ENCODE measurements around the gene TPP2.
A peak's percentile ranks its signal among the peaks of the same experiment; 100 is the strongest.

TPP2 gene

DNA sequence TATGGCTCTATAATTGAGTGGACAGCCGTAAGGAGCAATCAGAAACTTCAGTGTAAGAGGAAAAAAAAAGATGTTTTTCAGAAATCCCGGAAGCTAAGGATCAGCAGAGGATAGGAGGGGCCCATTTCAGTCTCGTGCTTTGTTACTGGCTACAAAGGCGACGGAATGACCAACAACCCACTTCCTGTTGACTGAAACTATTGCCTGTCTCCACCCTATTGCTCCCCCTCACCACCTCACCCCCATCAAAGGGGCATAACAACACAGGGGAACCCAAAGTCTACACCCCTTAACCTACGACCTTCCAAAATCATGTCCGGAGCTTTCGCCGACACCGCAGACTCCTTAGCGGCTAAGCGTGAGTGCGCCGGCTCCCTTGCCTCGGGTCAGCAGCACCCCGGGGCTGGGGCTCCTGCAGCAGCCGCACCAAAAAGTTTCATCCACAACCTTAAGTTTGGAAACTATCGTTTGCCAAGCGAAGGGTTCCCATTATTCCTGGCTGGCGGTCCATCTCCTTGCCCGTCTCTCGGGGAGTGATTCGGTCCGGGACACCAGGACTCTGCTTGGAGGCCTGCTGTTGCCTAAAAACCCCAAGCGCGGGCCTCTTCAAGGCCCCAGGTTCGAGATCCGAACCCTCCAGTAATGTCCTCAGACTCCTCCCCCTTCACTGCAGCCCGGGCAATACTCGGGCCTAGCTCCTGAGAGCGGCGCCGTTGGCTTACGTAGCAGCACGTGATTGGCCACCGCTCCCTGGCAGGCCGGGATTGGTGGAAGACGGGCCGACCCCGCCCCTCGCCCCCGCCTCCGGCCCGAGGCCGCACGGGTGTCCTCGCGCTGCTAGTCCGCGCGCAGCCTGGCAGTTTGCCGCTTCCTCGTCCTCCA is at the start of gene TPP2:
TPP2 (plus strand) TSS at position 840 of the 882 bp plus-strand sequence. CDS start 53 bp downstream, outside the sequence.
- DNase-seq (ENCODE audit: insufficient read length, low spot score), result peak; percentile 88
- peak; percentile 98 for FAIRE-seq

DNA sequence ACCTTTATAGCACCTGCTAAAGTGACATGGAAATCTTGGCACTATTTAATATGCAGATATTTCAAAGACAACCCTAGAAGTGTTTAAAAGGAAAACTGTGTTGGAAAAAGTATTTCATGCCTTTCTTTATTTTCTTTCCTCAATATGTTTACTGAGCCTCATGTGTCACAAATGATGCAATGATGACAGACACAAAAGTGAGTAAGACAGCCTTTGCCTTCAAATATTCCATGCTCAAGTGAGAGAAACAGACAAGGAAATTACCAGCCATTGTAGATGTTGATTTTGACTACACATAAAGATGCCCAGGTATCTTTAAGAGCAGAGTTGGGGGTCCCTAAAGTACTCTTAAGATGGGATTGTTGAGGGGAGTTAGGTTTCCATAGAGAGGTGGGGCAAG is 48.0 kb upstream of the TPP2 start:
- DNase-seq (ENCODE audit: insufficient read length, low spot score), result no peak
- FAIRE-seq, result no peak

DNA sequence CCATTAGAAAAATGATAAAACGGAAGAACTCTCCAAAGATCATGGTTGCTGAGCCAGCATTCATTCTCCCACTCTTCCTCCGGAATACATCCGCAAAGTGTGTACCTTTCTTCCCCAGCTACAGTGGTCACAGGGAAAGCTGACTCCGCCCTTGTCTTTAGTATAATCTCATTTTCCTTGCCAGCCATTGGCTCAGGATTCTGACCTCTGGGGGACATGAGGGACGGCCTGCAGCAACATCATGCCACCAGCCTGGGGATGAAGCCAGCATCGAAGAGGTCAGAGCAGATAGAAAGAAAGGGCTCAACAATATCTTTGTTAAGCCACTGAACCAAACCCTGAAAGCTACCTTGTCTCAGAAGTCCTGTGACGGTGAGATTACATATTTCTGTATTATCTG is 46.3 kb upstream of the TPP2 start:
- FAIRE-seq, result no peak

DNA sequence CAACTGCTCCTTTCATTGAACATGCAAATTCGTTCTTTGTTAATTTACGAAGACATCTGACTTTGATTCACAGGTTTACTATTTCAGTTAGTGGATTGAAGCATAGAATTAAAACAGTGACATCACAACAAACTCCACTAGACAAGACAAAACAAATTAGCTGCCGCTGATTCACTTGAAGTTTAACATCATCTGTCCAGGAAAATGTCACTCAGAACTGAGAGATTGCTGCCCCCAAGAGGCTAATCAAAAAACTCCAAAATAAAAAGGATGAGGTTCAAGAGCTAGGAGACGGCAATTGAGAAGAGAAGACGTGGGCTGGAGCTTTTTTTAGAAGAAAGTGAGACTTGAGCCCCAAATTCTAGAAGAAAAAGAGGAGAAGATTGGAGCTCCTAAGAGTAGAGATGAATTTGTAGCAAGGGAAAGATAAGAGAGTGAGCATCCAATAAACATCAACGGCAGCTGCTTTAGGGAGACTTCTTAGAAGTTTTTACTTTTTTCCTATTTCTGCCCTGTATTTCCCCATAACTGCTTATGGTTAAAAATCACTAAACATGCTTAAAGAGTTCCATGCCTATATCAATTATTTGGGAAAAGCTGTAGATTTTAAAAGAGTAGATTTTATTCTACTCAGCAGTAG is 40.8 kb upstream of the TPP2 start:
- peak; percentile 82 for FAIRE-seq
- DNase-seq (ENCODE audit: insufficient read length, low spot score), result peak; percentile 4

More for the DNA sequence above, 46.3 kb upstream of the TPP2 start:
- no peak for DNase-seq (ENCODE audit: insufficient read length, low spot score)

DNA sequence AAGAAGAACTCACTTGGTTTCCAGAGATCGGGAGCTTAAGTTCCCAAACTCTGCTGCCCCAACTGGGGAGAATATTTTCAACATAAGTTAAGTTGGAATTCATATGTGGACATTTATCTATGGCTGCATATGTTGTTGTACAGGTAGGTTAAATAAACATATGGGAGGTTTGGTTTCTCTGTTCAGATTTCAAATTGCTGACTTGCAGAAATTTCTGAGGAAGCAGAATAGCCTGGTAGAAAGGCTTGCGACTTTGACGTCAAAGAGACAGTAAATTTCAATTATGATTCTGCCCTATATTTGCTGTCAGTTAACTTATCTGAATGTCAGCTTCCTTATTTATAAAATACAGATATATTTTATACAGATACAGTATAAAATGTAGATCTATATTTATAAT is 40.0 kb upstream of the TPP2 start:
- DNase-seq (ENCODE audit: insufficient read length, low spot score) (no peak), FAIRE-seq (no peak)

DNA sequence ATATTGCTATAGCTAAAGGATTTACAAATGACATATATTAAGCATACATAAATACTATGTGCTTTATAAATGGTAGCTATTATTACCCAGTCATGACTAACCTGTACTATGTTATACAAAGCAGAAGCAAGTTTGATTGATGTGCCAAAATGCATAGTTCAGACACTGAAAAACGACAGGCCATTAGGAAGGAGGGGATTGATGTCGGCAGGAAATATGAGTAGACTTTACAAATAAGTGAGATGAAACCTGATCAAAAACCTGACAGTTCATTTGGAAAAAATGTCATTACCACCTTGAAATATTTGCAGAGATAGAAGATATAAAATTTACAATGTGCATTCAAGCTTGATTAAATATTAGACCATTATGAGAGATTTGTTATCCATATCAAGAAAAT is 38.8 kb upstream of the TPP2 start:
- DNase-seq (ENCODE audit: insufficient read length, low spot score) (no peak), FAIRE-seq (no peak)

DNA sequence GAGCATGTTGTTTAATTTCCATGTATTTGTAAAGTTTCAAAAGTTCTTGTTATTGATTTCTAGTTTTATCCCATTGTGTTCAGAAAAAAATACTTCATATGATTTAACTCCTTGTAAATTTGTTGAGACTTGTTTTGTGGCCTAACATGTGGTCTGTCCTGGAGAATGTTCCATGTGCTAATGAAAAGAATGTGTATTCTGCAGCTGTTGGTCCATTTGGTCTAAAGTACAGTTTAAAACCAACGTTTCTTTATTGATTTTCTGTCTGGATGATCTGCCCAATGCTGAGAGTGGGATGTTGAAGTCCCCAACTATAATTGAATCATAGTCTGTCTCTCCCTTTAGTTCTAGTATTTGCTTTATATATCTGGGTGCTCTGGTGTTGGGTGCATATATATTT is 34.9 kb upstream of the TPP2 start:
- no peak for FAIRE-seq

DNA sequence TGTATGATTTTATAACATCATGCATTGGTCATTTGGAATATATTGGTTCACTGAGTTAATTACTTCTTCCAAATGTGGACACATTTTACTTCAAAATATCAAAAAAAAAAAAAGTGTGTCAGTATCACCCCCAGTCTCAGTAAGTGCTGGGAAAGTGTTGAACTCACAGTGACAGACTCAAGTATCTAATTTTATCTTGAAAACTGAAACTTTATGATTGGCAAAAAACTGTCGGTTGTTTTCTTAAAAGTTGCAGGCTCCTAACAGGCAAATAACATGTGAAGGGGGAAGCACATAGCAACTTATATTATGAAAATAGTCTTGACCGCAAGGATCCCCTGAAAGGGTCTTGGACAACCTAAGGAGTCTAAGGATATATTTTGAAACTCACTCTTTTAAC is 33.5 kb upstream of the TPP2 start:
- no peak for FAIRE-seq
- no peak for DNase-seq (ENCODE audit: insufficient read length, low spot score)

More for the DNA sequence above, 34.9 kb upstream of the TPP2 start:
- DNase-seq (ENCODE audit: insufficient read length, low spot score), result no peak

DNA sequence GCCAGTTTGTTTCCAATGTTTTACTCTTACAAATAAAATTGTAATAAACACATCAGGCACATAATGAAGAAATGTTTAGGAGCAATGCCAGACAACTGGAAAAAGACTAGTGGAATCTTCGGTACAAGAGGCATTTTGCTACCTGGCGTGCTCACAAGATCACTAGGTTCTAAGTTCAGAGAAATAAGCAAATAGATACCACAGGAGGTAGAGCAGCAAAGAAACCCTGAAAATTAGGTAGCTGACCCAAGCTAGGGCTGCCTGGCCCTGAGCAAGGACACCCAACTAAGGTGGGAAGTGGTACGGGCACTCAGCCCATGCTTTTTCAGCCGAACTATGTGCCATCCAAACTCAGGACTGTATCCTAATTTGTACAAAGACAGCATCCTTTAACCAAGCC is 32.2 kb upstream of the TPP2 start:
- FAIRE-seq (no peak), DNase-seq (ENCODE audit: insufficient read length, low spot score) (no peak)

DNA sequence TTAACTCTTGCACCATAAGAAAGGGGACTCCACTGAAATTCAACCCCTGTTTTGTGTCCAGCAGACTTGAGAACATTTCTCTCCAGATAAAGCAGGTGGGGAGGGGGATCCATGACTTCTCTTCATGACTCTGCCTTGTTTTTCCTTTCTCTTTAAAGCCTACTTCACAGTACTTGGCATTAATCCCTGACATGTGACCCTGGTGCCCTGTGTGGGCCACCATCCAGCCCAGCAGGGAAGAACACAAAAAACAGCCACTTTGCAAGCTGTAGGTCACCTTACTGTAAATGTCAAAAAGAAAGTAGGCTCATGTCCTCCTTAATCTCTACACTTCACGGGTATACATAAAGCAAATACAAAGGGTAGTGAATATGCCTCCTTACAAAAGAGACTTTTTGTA is 30.3 kb upstream of the TPP2 start:
- no peak for FAIRE-seq
- no peak for DNase-seq (ENCODE audit: insufficient read length, low spot score)

DNA sequence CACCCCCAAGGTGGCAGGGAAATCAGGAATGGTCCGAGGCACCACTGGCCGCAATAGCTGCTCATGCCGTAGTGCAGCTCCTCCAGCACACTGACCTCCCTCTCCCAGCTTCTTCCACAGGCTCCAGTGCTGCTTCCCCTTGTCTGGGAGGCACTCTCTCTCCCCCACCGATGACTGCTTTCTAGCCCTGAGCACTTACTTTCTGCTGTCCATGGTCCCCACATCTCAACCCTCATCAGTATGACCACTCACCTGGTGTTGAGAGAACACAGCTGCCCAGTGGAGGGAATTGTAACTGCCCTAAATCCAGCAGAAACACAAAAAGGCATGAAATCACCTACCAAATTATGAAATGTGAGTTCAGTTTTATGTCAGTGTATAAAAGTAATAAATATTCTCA is 28.9 kb upstream of the TPP2 start:
- no peak for FAIRE-seq
- no peak for DNase-seq (ENCODE audit: insufficient read length, low spot score)

DNA sequence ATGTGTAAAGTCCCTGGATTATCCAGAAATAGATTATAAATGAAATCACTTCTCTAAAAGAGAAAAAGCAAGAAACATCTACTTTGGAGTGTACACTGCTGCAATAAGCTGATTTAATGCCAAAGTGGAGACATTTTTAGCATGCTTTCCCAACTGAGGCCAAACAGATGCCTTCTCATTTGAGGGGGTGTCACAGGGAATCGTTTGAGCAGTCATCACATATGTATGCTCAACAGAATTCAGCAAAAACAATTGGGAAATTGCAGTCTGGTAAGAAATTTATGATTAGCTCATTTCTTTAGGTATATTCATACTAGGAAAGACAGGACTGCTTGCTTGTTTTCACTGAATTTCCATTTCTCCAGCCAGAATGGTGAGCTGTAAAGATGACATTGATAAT is 27.3 kb upstream of the TPP2 start:
- FAIRE-seq (no peak), DNase-seq (ENCODE audit: insufficient read length, low spot score) (no peak)

DNA sequence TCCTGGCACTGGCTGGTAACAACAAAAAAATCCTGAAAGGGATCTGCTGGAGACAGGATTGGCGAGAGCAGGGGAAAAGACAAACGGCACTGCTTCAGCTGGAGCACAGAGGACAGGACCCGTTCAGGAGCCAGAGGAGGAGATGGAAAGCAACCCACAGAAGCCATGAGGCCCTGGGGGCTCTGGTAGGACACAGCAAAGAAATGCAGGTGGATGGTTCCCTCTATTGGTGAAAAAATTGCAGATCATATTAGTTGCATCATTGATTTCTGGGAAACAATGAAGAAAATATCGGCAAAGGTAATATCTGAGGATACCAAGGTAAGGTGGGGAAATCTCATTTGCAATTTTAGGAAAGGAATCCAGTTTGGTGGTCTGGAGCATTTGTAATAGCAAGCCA is 25.7 kb upstream of the TPP2 start:
- DNase-seq (ENCODE audit: insufficient read length, low spot score), result no peak
- FAIRE-seq, result no peak

DNA sequence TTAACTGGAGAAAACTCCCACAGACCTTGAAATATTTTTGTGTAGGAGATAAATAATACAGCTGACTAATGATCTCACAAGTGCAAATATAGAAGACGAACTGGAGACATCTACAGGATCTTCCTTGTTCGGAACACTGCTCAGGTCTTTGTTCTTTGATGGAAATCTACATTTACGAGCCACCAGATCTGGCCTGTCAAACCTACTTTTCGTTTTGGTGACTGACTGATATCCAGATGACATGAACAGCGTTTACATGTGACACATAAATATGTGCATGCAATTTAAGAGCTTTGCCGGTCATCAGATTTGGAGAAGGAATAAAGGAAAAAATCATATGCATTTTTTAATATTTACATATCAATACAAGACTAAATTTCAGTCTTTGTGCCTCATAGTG is 24.5 kb upstream of the TPP2 start:
- DNase-seq (ENCODE audit: insufficient read length, low spot score) (no peak), FAIRE-seq (no peak)

DNA sequence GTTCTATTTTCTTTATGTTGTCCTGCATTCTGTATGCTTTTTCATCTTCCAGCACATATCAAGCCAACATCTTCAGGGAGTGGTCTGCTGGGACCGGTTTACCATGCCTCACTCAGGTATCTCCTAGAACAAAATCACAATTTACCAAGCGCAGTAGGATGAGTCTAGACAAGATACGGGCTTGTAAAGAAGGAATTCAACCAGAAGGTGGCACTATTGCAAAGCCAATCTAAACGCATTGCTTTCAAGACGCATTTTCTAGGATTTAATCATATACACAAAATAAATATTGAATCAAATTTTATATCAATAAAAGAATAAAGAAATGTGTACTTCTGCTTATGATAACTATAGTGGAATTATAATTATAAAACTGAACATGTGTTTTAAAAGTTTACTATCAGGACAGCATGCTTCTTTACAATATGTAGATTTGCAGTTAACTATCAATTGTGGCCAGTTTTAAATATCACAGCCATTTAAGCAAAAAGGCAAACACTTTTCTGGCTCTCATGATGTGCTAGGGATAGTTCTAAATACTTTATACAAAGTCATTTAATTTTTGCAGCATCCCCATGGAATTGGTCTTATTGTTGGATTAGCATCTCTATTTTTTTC is 16.1 kb upstream of the TPP2 start:
- DNase-seq (ENCODE audit: insufficient read length, low spot score) (no peak), FAIRE-seq (peak; percentile 57)

DNA sequence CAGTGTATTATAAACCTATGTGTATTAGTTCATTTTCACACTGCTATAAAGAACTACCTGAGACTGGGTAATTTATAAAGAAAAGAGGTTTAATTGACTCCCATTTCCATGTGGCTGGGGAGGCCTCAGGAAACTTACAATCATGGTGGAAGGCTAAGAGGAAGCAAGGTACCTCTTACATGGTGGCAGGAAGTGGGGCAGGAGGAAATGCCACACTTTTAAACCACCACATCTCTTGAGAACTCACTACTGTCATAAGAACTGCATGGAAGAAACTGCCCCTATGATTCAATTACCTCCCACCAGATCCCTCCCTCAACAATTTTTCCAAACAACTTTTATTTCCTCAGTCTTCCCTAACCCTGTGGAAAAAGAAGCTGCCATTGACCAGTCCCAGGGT is 14.5 kb upstream of the TPP2 start:
- no peak for FAIRE-seq
- DNase-seq (ENCODE audit: insufficient read length, low spot score), result no peak

DNA sequence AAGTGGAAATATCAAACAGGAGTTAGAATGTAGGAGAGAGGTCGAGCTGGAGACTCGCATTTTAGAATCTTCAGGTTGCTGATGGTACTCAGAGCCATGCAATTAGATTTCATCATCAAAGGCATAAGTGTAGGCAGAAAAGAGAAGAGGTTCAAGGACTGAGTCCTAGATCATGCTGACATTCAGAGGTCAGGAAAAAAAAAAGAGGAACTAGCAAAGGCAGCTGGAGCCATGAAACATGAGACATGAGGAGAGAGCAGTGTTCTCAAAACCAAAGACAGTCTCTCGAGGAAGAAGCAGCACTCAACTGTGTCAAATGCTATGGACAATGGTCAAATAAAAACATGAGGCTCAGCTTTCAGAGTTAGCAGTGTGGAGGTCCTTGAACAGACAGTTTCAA is 12.4 kb upstream of the TPP2 start:
- FAIRE-seq (peak; percentile 73), DNase-seq (ENCODE audit: insufficient read length, low spot score) (no peak)

DNA sequence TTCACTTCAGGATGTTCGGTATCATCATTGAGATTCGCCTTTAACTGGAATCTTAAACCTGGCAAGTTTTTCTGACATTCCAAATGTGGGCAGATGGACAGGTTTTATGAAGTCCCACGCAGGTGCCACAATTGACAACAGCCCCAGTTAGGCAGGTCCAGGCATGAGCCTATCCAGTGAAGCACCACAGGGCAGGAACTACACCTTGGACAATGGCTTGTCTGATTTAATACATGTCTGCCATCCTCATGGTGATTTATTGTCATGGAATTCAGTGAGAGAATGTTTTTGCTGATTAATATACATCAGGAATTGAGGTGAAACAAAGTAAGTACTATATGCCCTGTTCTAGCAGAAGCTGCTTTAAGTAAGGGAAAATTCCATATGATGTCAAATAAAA is 10.2 kb upstream of the TPP2 start:
- DNase-seq (ENCODE audit: insufficient read length, low spot score) (no peak), FAIRE-seq (no peak)

DNA sequence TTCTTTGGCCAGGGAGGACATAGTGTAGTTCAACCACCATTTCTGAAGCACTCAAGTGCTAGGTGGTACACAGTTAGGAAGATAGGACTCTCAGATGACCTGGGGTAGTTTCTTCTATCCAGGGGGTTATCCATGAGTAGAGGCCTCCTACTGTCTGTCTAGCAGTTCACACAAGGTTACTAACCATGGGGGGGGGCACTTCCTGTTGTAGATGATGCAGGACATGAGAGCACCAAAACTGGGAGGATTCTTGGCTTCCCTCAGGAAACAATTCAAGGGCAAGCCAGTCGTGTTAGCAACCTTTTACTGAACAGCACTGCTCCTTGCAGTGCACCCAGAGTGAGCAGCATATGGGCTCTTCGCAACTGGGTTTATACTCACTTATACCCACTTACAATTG is 8.9 kb upstream of the TPP2 start:
- DNase-seq (ENCODE audit: insufficient read length, low spot score), result no peak

DNA sequence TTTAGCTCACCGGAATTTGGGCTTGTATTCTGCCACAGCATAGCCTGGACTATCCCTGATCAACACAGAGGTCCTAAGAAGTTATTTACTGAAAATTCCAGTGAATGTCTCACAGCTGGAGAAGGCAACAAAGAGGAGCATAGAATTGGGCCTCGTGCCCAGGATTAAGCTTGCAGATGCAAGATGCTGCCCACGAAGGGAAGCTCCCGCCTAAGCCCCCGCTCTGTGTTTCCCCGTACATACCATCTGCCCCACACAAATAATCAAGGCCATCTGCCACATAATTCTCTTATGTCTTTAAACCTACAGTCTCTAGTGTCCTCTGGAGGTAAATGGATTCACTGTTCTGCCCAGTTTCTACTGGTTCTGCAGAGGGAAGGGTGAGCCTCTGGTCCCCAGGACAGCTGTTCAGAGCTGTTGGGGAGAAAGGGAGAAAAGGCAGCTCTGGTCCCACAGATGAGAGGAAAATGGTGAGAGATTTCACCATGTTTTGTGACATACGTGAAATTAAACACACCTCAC is 7.4 kb upstream of the TPP2 start:
- FAIRE-seq (no peak), DNase-seq (ENCODE audit: insufficient read length, low spot score) (no peak)

More for the DNA sequence above, 8.9 kb upstream of the TPP2 start:
- no peak for FAIRE-seq

DNA sequence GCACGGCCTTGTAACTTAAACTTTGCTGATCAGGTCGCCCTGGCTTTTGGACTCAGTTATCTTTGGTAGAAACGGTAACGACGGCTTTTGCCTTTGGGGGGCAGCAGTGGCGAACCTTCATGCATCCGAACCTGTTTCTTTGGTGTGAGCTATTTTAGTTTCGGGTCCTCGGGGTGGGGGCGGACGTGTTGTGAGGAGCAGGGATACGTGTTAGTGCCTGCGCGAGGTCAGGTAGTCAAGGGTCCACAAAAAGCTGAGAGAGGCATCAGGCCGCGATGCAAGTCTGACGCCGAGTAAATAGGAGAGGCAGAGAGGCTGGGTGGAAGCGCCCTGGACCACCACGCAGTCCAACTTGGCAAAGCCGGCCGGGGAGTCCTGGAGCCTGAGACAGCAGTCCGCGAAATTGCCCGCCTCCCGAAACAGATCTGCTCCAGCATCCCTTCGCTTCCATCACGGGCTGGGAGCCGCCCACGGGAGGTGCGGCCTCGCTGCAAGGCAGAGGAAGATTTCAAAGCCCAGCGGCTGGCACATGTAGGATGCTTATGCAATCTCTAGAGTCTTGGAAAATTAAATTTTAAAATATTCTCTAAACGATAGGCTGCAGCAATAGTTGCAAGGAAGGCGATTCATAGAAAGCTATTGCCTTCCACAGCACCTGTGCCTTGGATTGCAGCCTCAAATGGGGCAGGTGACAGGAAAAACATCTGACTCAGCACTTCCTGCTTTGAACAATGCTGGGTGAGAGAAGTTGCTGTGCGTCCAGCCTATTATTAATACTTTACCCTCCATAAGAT is 4.6 kb upstream of the TPP2 start:
- peak; percentile 96 for FAIRE-seq

More for the DNA sequence above, 4.6 kb upstream of the TPP2 start:
- no peak for DNase-seq (ENCODE audit: insufficient read length, low spot score)

Data from GM19239 (cell line).